Activated CD8-positive, alpha-beta T cell treated with anti-CD3 and anti-CD28 coated beads, Interleukin-2, amount 10 ng/mL, durations not matched to agents 7 days and 5 days (primary cell): ENCODE data around the gene DCST2. TPM values are rescaled to one million over a fixed set of nuclear protein-coding genes. Genes with fewer than 3 reads are reported as not detected.
"Not testable (repeated sequence)": the region's sequence is repeated elsewhere in the genome, so short reads cannot be mapped to it uniquely, and the experiment has no call there.

Experiments used
- ATAC-seq: fragments of 150-1000 bp; cut with Tn5 transposase; one replicate; pipeline ENCODE4 v1.10.0; 2021; ENCODE audit warnings: moderate library complexity
- CTCF ChIA-PET: fragments of 350-600 bp; sonication (Branson Sonifier 250); formaldehyde crosslinking; loops from one replicate; lab custom pipeline; 2021; ENCODE audit warnings: antibody characterized with exemption; lab: Charles Lee
- POLR2A ChIA-PET: fragments of 350-600 bp; sonication (Branson Sonifier 250); formaldehyde crosslinking; loops from one replicate; lab custom pipeline; 2021; ENCODE audit warnings: antibody characterized with exemption; lab: Charles Lee
- DNase-seq: peaks from one replicate; pipeline ENCODE4 v3.0.0-alpha.2; 2020
- H3K27ac Mint-ChIP-seq: one replicate; pipeline ENCODE4 v1.8.0; 2021; ENCODE audit warnings: mild to moderate bottlenecking, mixed read lengths
- H3K27me3 Mint-ChIP-seq: one replicate; pipeline ENCODE4 v1.8.0; 2021; ENCODE audit warnings: low read depth, mixed read lengths
- H3K36me3 Mint-ChIP-seq: one replicate; pipeline ENCODE4 v1.8.0; 2021; ENCODE audit warnings: low read depth, mixed read lengths
- H3K4me1 Mint-ChIP-seq: one replicate; pipeline ENCODE4 v1.8.0; 2021; ENCODE audit warnings: low read depth, mixed read lengths
- H3K4me3 Mint-ChIP-seq: one replicate; pipeline ENCODE4 v1.8.0; 2021; ENCODE audit warnings: mild to moderate bottlenecking, mixed read lengths
- H3K9me3 Mint-ChIP-seq: one replicate; pipeline ENCODE4 v1.8.0; 2022; ENCODE audit warnings: mixed read lengths; ENCODE audit not compliant: insufficient read depth
- total RNA-seq, 2 experiments: library from RNA; stranded (reverse); gene quantifications; one replicate each; pipeline ENCODE4 v1.2.3, GENCODE V29; 2021

The DCST2 gene
- total RNA-seq, 2 experiments from 2014 or later = 0.24 to 0.37 TPM

GRCh38 chr1:154993572-154994268 lies 39.9 kb downstream of the DCST2 start, which contains the start of gene LENEP:
LENEP (plus strand) TSS chr1:154993586; CDS start chr1:154993608, 22 bp downstream.
- ChIA-PET POLR2A (interaction anchor here (0.8 to 4.2 kb wide), 4 partner anchors 10 to 57 kb away, joined by 3 to 28 read pairs (median 6); partner anchors contain the start of genes CKS1B, FLAD1 and PMVK), CTCF (interaction anchor here (0.7 to 5.4 kb wide), 13 partner anchors 10 to 434 kb away, joined by 3 to 35 read pairs (median 4); partner anchors contain the start of genes ADAM15, FLAD1, KRTCAP2 and PBXIP1)
- Mint-ChIP-seq H3K27me3 (no peaks in the 10 kb centered on the region), H3K36me3 (peaks cover 20% of the 10 kb centered on the region), H3K4me3 (no peak within 1 kb of the TSS), H3K27ac (no peak within 1 kb of the TSS), H3K9me3 (no peaks in the 10 kb centered on the region), H3K4me1 (peaks cover 27% of the 10 kb centered on the region)
- DNase-seq (no peak), ATAC-seq (no peak)

GRCh38 chr1:154992721-154993571 lies 40.6 kb downstream of the DCST2 start:
- Mint-ChIP-seq H3K4me1 (peaks cover 27% of the 10 kb centered on the region), H3K4me3 (no peak overlapping the region), H3K36me3 (peaks cover 27% of the 10 kb centered on the region), H3K9me3 (no peaks in the 10 kb centered on the region), H3K27ac (no peak overlapping the region), H3K27me3 (no peaks in the 10 kb centered on the region)
- DNase-seq = no peak
- ChIA-PET CTCF (interaction anchor here (0.7 to 5.4 kb wide), 7 partner anchors 10 to 98 kb away, joined by 3 to 35 read pairs (median 4); partner anchors contain the start of genes FLAD1, PBXIP1 and PMVK), POLR2A (interaction anchor here (0.8 to 4.2 kb wide), 4 partner anchors 9 to 57 kb away, joined by 3 to 28 read pairs (median 3); partner anchors contain the start of genes FLAD1 and PMVK)
- no peak for ATAC-seq

GRCh38 chr1:154990276-154990675 lies 43.3 kb downstream of the DCST2 start:
- DNase-seq = no peak
- ChIA-PET CTCF (interaction anchor here (0.8 to 13.8 kb wide), 2 partner anchors 9 to 27 kb away, joined by 4 to 139 read pairs; partner anchors contain the start of gene ZBTB7B), POLR2A (no interaction called here)
- Mint-ChIP-seq H3K4me1 (peaks cover 16% of the 10 kb centered on the region), H3K27ac (no peak overlapping the region), H3K36me3 (peaks cover 34% of the 10 kb centered on the region), H3K9me3 (no peaks in the 10 kb centered on the region), H3K27me3 (no peaks in the 10 kb centered on the region), H3K4me3 (no peak overlapping the region)
- ATAC-seq = no peak

GRCh38 chr1:154989195-154989860 lies 44.3 kb downstream of the DCST2 start:
- peaks cover 16% of the 10 kb centered on the region for H3K4me1 Mint-ChIP-seq
- no peak for ATAC-seq
- ChIA-PET POLR2A (no interaction called here), CTCF (interaction anchor here (2.1 to 13.8 kb wide), 2 partner anchors 10 to 28 kb away, joined by 25 to 139 read pairs; partner anchors contain the start of gene ZBTB7B)
- peaks cover 34% of the 10 kb centered on the region for H3K36me3 Mint-ChIP-seq
- H3K27me3 Mint-ChIP-seq = no peaks in the 10 kb centered on the region
- DNase-seq = no peak
- H3K9me3 Mint-ChIP-seq = no peaks in the 10 kb centered on the region
- H3K27ac Mint-ChIP-seq = no peak overlapping the region
- no peak overlapping the region for H3K4me3 Mint-ChIP-seq

GRCh38 chr1:154988058-154988954 lies 45.3 kb downstream of the DCST2 start:
- Mint-ChIP-seq H3K27ac (no peak overlapping the region), H3K4me1 (peaks cover 21% of the 10 kb centered on the region), H3K27me3 (no peaks in the 10 kb centered on the region), H3K36me3 (peaks cover 34% of the 10 kb centered on the region), H3K4me3 (no peak overlapping the region), H3K9me3 (no peaks in the 10 kb centered on the region)
- ChIA-PET CTCF (interaction anchor here (0.8 to 13.8 kb wide), 5 partner anchors 9 to 63 kb away, joined by 3 to 139 read pairs (median 4); partner anchors contain the start of genes ADAM15 and ZBTB7B), POLR2A (interaction anchor here (0.6 to 1.4 kb wide), 3 partner anchors 13 to 18 kb away, joined by 3 to 4 read pairs (median 3); partner anchors contain the start of gene SHC1)
- DNase-seq (no peak), ATAC-seq (no peak)

- POLR2A ChIA-PET = interaction anchor here (0.7 to 1.4 kb wide), 3 partner anchors 14 to 260 kb away, joined by 3 to 4 read pairs (median 4); partner anchors contain the start of gene SHC1
- no peak for DNase-seq
These were observed 46.3 kb downstream of the DCST2 start for GRCh38 chr1:154987326-154987725.

GRCh38 chr1:154986736-154987135 lies 46.8 kb downstream of the DCST2 start:
- Mint-ChIP-seq H3K36me3 (peaks cover 35% of the 10 kb centered on the region), H3K4me1 (peaks cover 21% of the 10 kb centered on the region)
- CTCF ChIA-PET = interaction anchor here (1.2 to 13.8 kb wide), 2 partner anchors 13 kb away, joined by 3 to 139 read pairs; partner anchors contain the start of genes CKS1B and ZBTB7B
- not testable (repeated sequence) for H3K4me3 Mint-ChIP-seq, H3K9me3 Mint-ChIP-seq, H3K27ac Mint-ChIP-seq, H3K27me3 Mint-ChIP-seq, DNase-seq, ATAC-seq
- POLR2A ChIA-PET = interaction anchor here (0.7 to 1.4 kb wide), 2 partner anchors 16 to 260 kb away, joined by 4 read pairs; partner anchors contain the start of gene SHC1

More at GRCh38 chr1:154987326-154987725, 46.3 kb downstream of the DCST2 start:
- Mint-ChIP-seq H3K27ac (no peak overlapping the region), H3K9me3 (no peaks in the 10 kb centered on the region), H3K4me1 (peaks cover 21% of the 10 kb centered on the region), H3K27me3 (no peaks in the 10 kb centered on the region), H3K4me3 (no peak overlapping the region), H3K36me3 (peaks cover 33% of the 10 kb centered on the region)
- ATAC-seq = no peak
- CTCF ChIA-PET = interaction anchor here (2.1 to 13.8 kb wide), 2 partner anchors 12 to 30 kb away, joined by 25 to 139 read pairs; partner anchors contain the start of gene ZBTB7B

- ATAC-seq (no peak), DNase-seq (no peak)
- H3K27ac Mint-ChIP-seq = no peak overlapping the region
- H3K27me3 Mint-ChIP-seq = no peaks in the 10 kb centered on the region
- H3K4me1 Mint-ChIP-seq = peaks cover 25% of the 10 kb centered on the region
- peaks cover 33% of the 10 kb centered on the region for H3K36me3 Mint-ChIP-seq
- H3K9me3 Mint-ChIP-seq = no peaks in the 10 kb centered on the region
- ChIA-PET POLR2A (interaction anchor here (0.7 to 3.3 kb wide), 11 partner anchors 10 to 88 kb away, joined by 3 to 28 read pairs (median 6); partner anchors contain the start of genes CKS1B, LENEP, PBXIP1 and PMVK), CTCF (interaction anchor here (0.7 to 13.8 kb wide), 14 partner anchors 10 to 189 kb away, joined by 3 to 139 read pairs (median 6); partner anchors contain the start of genes ADAM15, CKS1B, EFNA4 and KRTCAP2)
- no peak overlapping the region for H3K4me3 Mint-ChIP-seq
These were observed 49.7 kb downstream of the DCST2 start for GRCh38 chr1:154983776-154984466.

- ChIA-PET CTCF (interaction anchor here (0.7 to 13.8 kb wide), 16 partner anchors 9 to 190 kb away, joined by 3 to 139 read pairs (median 4); partner anchors contain the start of genes ADAM15, CKS1B, EFNA4 and KRTCAP2), POLR2A (interaction anchor here (0.7 to 3.3 kb wide), 13 partner anchors 9 to 87 kb away, joined by 3 to 28 read pairs (median 4); partner anchors contain the start of genes CKS1B, LENEP, PBXIP1 and PMVK)
- DNase-seq (peak; percentile 99), ATAC-seq (peak; percentile 100)
- Mint-ChIP-seq H3K4me1 (peaks cover 20% of the 10 kb centered on the region), H3K27ac (peak within 1 kb of the TSS; percentile 67), H3K9me3 (no peaks in the 10 kb centered on the region), H3K4me3 (no peak within 1 kb of the TSS), H3K27me3 (no peaks in the 10 kb centered on the region), H3K36me3 (peaks cover 31% of the 10 kb centered on the region)
These were observed 50.5 kb downstream of the DCST2 start, which contains the start of gene FLAD1 for GRCh38 chr1:154982897-154983648. FLAD1 (plus strand) TSS chr1:154983344; CDS start chr1:154983695, 351 bp downstream.
